Karpas-422 (cell line): ENCODE data around the gene SEC61B. TPM values are rescaled to one million over a fixed set of nuclear protein-coding genes. Genes with fewer than 3 reads are reported as not detected.

Source experiments
- DNase-seq: peaks from one replicate; pipeline ENCODE4 v3.0.0-alpha.2; 2015
- H2AFZ ChIP-seq: fragments of 200-600 bp; sonication (generic); 2 replicates; pipeline ENCODE4 v1.6.1; 2014; ENCODE audit warnings: antibody characterized with exemption, low read length, mixed read lengths
- H3K27ac ChIP-seq: fragments of 200-600 bp; sonication (generic); 2 replicates; pipeline ENCODE4 v1.5.1; 2014; ENCODE audit warnings: mild to moderate bottlenecking, low read length, moderate library complexity
- H3K27me3 ChIP-seq: fragments of 200-600 bp; sonication (generic); 2 replicates; pipeline ENCODE4 v1.6.1; 2014; ENCODE audit warnings: low read length, mixed read lengths
- H3K36me3 ChIP-seq: fragments of 200-600 bp; sonication (generic); 2 replicates; pipeline ENCODE4 v1.6.1; 2014; ENCODE audit warnings: low read length, mixed read lengths; ENCODE audit not compliant: insufficient read depth
- H3K4me1 ChIP-seq: fragments of 200-600 bp; sonication (generic); 2 replicates; pipeline ENCODE4 v1.6.1; 2014; ENCODE audit warnings: mild to moderate bottlenecking, low read length, mixed read lengths
- H3K4me2 ChIP-seq: fragments of 200-600 bp; sonication (generic); 2 replicates; pipeline ENCODE4 v1.6.1; 2014; ENCODE audit warnings: low read length, low read depth, mild to moderate bottlenecking; ENCODE audit not compliant: poor library complexity, severe bottlenecking
- H3K4me3 ChIP-seq: fragments of 200-600 bp; sonication (generic); 2 replicates; pipeline ENCODE4 v1.5.1; 2014; ENCODE audit warnings: mild to moderate bottlenecking, antibody characterized with exemption, low read length, mixed read lengths
- H3K79me2 ChIP-seq: fragments of 200-600 bp; sonication (generic); 2 replicates; pipeline ENCODE4 v1.6.1; 2014; ENCODE audit warnings: mild to moderate bottlenecking, low read length, mixed read lengths
- H3K9ac ChIP-seq: fragments of 200-600 bp; sonication (generic); 2 replicates; pipeline ENCODE4 v1.6.0; 2014; ENCODE audit warnings: low read length
- H3K9me2 ChIP-seq: fragments of 200-600 bp; sonication (generic), shearing (Covaris generic); replicated peaks from 2 replicates; pipeline ENCODE4 v1.6.0; 2014; ENCODE audit warnings: mild to moderate bottlenecking, low read length, moderate library complexity; ENCODE audit not compliant: insufficient read depth
- H3K9me3 ChIP-seq: fragments of 300-700, 200-600 bp; sonication (generic); 2 replicates; pipeline ENCODE4 v1.6.1; 2014; ENCODE audit warnings: low read length, mixed read lengths
- H4K20me1 ChIP-seq: fragments of 200-600 bp; sonication (generic); 2 replicates; pipeline ENCODE4 v1.6.1; 2014; ENCODE audit warnings: mild to moderate bottlenecking, antibody characterized with exemption, low read length, low read depth; ENCODE audit not compliant: insufficient read depth
- total RNA-seq: library from RNA; depleted of rRNA; stranded (reverse); fragments of >200 nt; shearing (Covaris generic); gene quantifications from 2 replicates; pipeline ENCODE4 v1.2.3, GENCODE V29; 2014; ENCODE audit warnings: low replicate concordance

The SEC61B gene
- total RNA-seq, 1 experiment from 2014 or later: 110 TPM

GRCh38 chr9:99251157-99251556, 29.1 kb downstream of the SEC61B start:
- H3K4me1 ChIP-seq: no peaks in the 10 kb centered on the region; the same call in 1 of the 2 replicates
- no peak overlapping the region for H3K9ac ChIP-seq
- H3K4me2 ChIP-seq: no peak overlapping the region
- no peaks in the 10 kb centered on the region for H3K9me2 ChIP-seq
- H3K79me2 ChIP-seq: no peaks in the 10 kb centered on the region
- no peaks in the 10 kb centered on the region for H4K20me1 ChIP-seq
- H3K36me3 ChIP-seq: no peaks in the 10 kb centered on the region
- no peak overlapping the region for H3K4me3 ChIP-seq
- no peak overlapping the region for H3K27ac ChIP-seq
- DNase-seq: no peak
- no peak overlapping the region for H2AFZ ChIP-seq
- H3K9me3 ChIP-seq: no peaks in the 10 kb centered on the region
- H3K27me3 ChIP-seq: no peaks in the 10 kb centered on the region

- Histone ChIP-seq H3K9ac (no peak overlapping the region), H3K9me3 (no peaks in the 10 kb centered on the region), H2AFZ (no peak overlapping the region), H3K79me2 (no peaks in the 10 kb centered on the region), H3K27me3 (no peaks in the 10 kb centered on the region), H3K4me1 (no peaks in the 10 kb centered on the region; the same call in 1 of the 2 replicates), H4K20me1 (no peaks in the 10 kb centered on the region), H3K27ac (no peak overlapping the region), H3K4me2 (no peak overlapping the region), H3K36me3 (no peaks in the 10 kb centered on the region), H3K9me2 (no peaks in the 10 kb centered on the region), H3K4me3 (no peak overlapping the region)
- no peak for DNase-seq
Observed at GRCh38 chr9:99253134-99253533, 31.1 kb downstream of the SEC61B start.

- Histone ChIP-seq H3K36me3 (no peaks in the 10 kb centered on the region), H2AFZ (no peak overlapping the region), H3K9me2 (no peaks in the 10 kb centered on the region), H3K4me3 (no peak overlapping the region), H3K27ac (no peak overlapping the region), H4K20me1 (no peaks in the 10 kb centered on the region), H3K9me3 (no peaks in the 10 kb centered on the region), H3K4me1 (no peaks in the 10 kb centered on the region; the same call in 1 of the 2 replicates), H3K4me2 (no peak overlapping the region), H3K27me3 (no peaks in the 10 kb centered on the region), H3K9ac (no peak overlapping the region), H3K79me2 (no peaks in the 10 kb centered on the region)
- DNase-seq: no peak
Observed at GRCh38 chr9:99253772-99254431, 31.8 kb downstream of the SEC61B start.

- Histone ChIP-seq H3K9me2 (no peaks in the 10 kb centered on the region), H3K36me3 (no peaks in the 10 kb centered on the region), H3K9me3 (no peaks in the 10 kb centered on the region), H3K9ac (no peak overlapping the region), H2AFZ (no peak overlapping the region), H3K4me3 (no peak overlapping the region), H4K20me1 (no peaks in the 10 kb centered on the region), H3K27ac (no peak overlapping the region), H3K27me3 (no peaks in the 10 kb centered on the region), H3K79me2 (no peaks in the 10 kb centered on the region), H3K4me2 (no peak overlapping the region), H3K4me1 (peaks cover 12% of the 10 kb centered on the region)
- DNase-seq: no peak
Observed at GRCh38 chr9:99255651-99256050, 33.6 kb downstream of the SEC61B start.

- DNase-seq: no peak
- H3K9ac ChIP-seq: no peak overlapping the region
- H3K27ac ChIP-seq: no peak overlapping the region
Observed at GRCh38 chr9:99257723-99258389, 35.8 kb downstream of the SEC61B start.

GRCh38 chr9:99259231-99259918, 37.3 kb downstream of the SEC61B start:
- H3K4me1 ChIP-seq: peaks cover 17% of the 10 kb centered on the region
- H3K4me2 ChIP-seq: peak overlapping the region; percentile 50
- no peaks in the 10 kb centered on the region for H3K79me2 ChIP-seq
- H3K9me3 ChIP-seq: no peaks in the 10 kb centered on the region
- H3K27ac ChIP-seq: no peak overlapping the region
- no peak for DNase-seq
- H3K4me3 ChIP-seq: no peak overlapping the region
- H3K9me2 ChIP-seq: no peaks in the 10 kb centered on the region
- H4K20me1 ChIP-seq: no peaks in the 10 kb centered on the region
- peak overlapping the region; percentile 81 for H2AFZ ChIP-seq
- peak overlapping the region; percentile 43 for H3K9ac ChIP-seq
- H3K36me3 ChIP-seq: no peaks in the 10 kb centered on the region
- H3K27me3 ChIP-seq: no peaks in the 10 kb centered on the region

More at GRCh38 chr9:99257723-99258389, 35.8 kb downstream of the SEC61B start:
- H3K9me3 ChIP-seq: no peaks in the 10 kb centered on the region
- H3K9me2 ChIP-seq: no peaks in the 10 kb centered on the region
- H3K4me1 ChIP-seq: peaks cover 12% of the 10 kb centered on the region
- no peaks in the 10 kb centered on the region for H3K36me3 ChIP-seq
- H3K4me2 ChIP-seq: no peak overlapping the region
- no peak overlapping the region for H3K4me3 ChIP-seq
- H3K79me2 ChIP-seq: no peaks in the 10 kb centered on the region
- no peak overlapping the region for H2AFZ ChIP-seq
- no peaks in the 10 kb centered on the region for H4K20me1 ChIP-seq
- no peaks in the 10 kb centered on the region for H3K27me3 ChIP-seq

- H3K9ac ChIP-seq: no peak overlapping the region
- H3K4me3 ChIP-seq: no peak overlapping the region
- no peak overlapping the region for H2AFZ ChIP-seq
- peaks cover 27% of the 10 kb centered on the region for H3K4me1 ChIP-seq
- no peaks in the 10 kb centered on the region for H3K27me3 ChIP-seq
- H4K20me1 ChIP-seq: no peaks in the 10 kb centered on the region
- H3K27ac ChIP-seq: no peak overlapping the region
- DNase-seq: no peak
- H3K9me2 ChIP-seq: no peaks in the 10 kb centered on the region
- H3K4me2 ChIP-seq: no peak overlapping the region
- H3K36me3 ChIP-seq: no peaks in the 10 kb centered on the region
- H3K9me3 ChIP-seq: no peaks in the 10 kb centered on the region
- H3K79me2 ChIP-seq: no peaks in the 10 kb centered on the region
Observed at GRCh38 chr9:99261923-99262322, 39.8 kb downstream of the SEC61B start.

GRCh38 chr9:99262949-99263418, 40.9 kb downstream of the SEC61B start:
- no peak overlapping the region for H3K9ac ChIP-seq
- no peak overlapping the region for H3K27ac ChIP-seq
- no peaks in the 10 kb centered on the region for H3K36me3 ChIP-seq
- H3K4me2 ChIP-seq: no peak overlapping the region
- no peaks in the 10 kb centered on the region for H3K79me2 ChIP-seq
- no peaks in the 10 kb centered on the region for H3K27me3 ChIP-seq
- DNase-seq: no peak
- H3K4me1 ChIP-seq: peaks cover 27% of the 10 kb centered on the region
- no peaks in the 10 kb centered on the region for H3K9me2 ChIP-seq
- peak overlapping the region; percentile 70; the same call in 1 of the 2 replicates for H2AFZ ChIP-seq
- H3K9me3 ChIP-seq: no peaks in the 10 kb centered on the region
- H3K4me3 ChIP-seq: no peak overlapping the region
- no peaks in the 10 kb centered on the region for H4K20me1 ChIP-seq
